Measurements from ENCODE around the gene MOV10. TPM values are rescaled to one million over a fixed set of nuclear protein-coding genes. Genes with fewer than 3 reads are reported as not detected.

Gene MOV10
- total RNA-seq, 4 donors from 2014 or later, result 22.1 to 129 (median 76.9) TPM

GRCh38 chr1:112743174-112744008 is 68.9 kb downstream of the MOV10 start:
- H3K27ac ChIP-seq, result no peak overlapping the region
- in situ Hi-C loops (cut with MboI; ENCODE audit: low pct_ligation_motif_present in 1 of 4, low pct_unique_long_range_greater_than_20kb in 1 of 4, low sequenced_read_pairs in 3 of 4) (loop anchor here in 1 of 4 donors (25.0 kb wide), 1 partner anchor 294 kb away; no protein-coding TSS in a partner anchor), intact Hi-C loops (cut with DNase I; ENCODE audit: low total_unique reads) (no loop called here)
- TF ChIP-seq CTCF (IDR thresholded peaks at IDR 0.05), result no peak
- TF ChIP-seq EP300 (IDR thresholded peaks at IDR 0.05; ENCODE audit: low read depth), result no peak
- no peak for TF ChIP-seq POLR2AphosphoS5 (IDR thresholded peaks at IDR 0.05)
- no peak for TF ChIP-seq POLR2A (IDR thresholded peaks at IDR 0.05)
- H3K9me3 ChIP-seq, result no peaks in the 10 kb centered on the region
- peaks cover 77% of the 10 kb centered on the region for H3K27me3 ChIP-seq
- H3K4me3 ChIP-seq, result peak overlapping the region in 2 of 4 donors; percentile 18 to 35
- no peaks in the 10 kb centered on the region for H3K36me3 ChIP-seq
- no peak for DNase-seq
- WGBS, 2 donors (ENCODE audit: low coverage in 1 of 2), result 39 to 72% methylated on average over 7 to 45 of the region's 54 CpGs
- peaks cover 0 to 12% (median 10%) of the 10 kb centered on the region in 4 donors for H3K4me1 ChIP-seq

- 15% methylated on average over 50 of the region's 58 CpGs; no CpG with 5 or more reads in 1 of the 2 donors for WGBS, 2 donors (ENCODE audit: low coverage in 1 of 2)
Observed at GRCh38 chr1:112744009-112744578, 69.6 kb downstream of the MOV10 start.

GRCh38 chr1:112748396-112748795 is 73.9 kb downstream of the MOV10 start:
- Histone ChIP-seq H3K4me3 (no peak overlapping the region), H3K4me1 (peaks cover 0 to 12% (median 10%) of the 10 kb centered on the region in 4 donors), H3K9me3 (no peaks in the 10 kb centered on the region), H3K36me3 (no peaks in the 10 kb centered on the region), H3K27ac (no peak overlapping the region), H3K27me3 (peaks cover 35% of the 10 kb centered on the region)
- DNase-seq, result no peak
- intact Hi-C loops (cut with DNase I; ENCODE audit: low total_unique reads), result no loop called here
- 93 to 95% methylated on average over 11 to 12 of the region's 12 CpGs for WGBS, 2 donors (ENCODE audit: low coverage in 1 of 2)
- TF ChIP-seq POLR2A (IDR thresholded peaks at IDR 0.05) (no peak), EP300 (IDR thresholded peaks at IDR 0.05; ENCODE audit: low read depth) (no peak), CTCF (IDR thresholded peaks at IDR 0.05) (no peak), POLR2AphosphoS5 (IDR thresholded peaks at IDR 0.05) (no peak)
- in situ Hi-C loops (cut with MboI; ENCODE audit: low pct_ligation_motif_present in 1 of 4, low pct_unique_long_range_greater_than_20kb in 1 of 4, low sequenced_read_pairs in 3 of 4), result loop anchor here in 1 of 4 donors (25.0 kb wide), 1 partner anchor 289 kb away; no protein-coding TSS in a partner anchor

More at GRCh38 chr1:112744009-112744578, 69.6 kb downstream of the MOV10 start:
- TF ChIP-seq CTCF (IDR thresholded peaks at IDR 0.05), result peak in 2 of 5 experiments; percentile 30 to 33
- no peak for TF ChIP-seq POLR2A (IDR thresholded peaks at IDR 0.05)
- H3K36me3 ChIP-seq, result no peaks in the 10 kb centered on the region
- peak; percentile 13 for DNase-seq
- peaks cover 0 to 12% (median 10%) of the 10 kb centered on the region in 4 donors for H3K4me1 ChIP-seq
- in situ Hi-C loops (cut with MboI; ENCODE audit: low pct_ligation_motif_present in 1 of 4, low pct_unique_long_range_greater_than_20kb in 1 of 4, low sequenced_read_pairs in 3 of 4), result loop anchor here in 1 of 4 donors (25.0 kb wide), 1 partner anchor 293 kb away; no protein-coding TSS in a partner anchor
- H3K27me3 ChIP-seq, result peaks cover 74% of the 10 kb centered on the region
- H3K9me3 ChIP-seq, result no peaks in the 10 kb centered on the region
- H3K27ac ChIP-seq, result no peak overlapping the region
- intact Hi-C loops (cut with DNase I; ENCODE audit: low total_unique reads), result no loop called here
- H3K4me3 ChIP-seq, result peak overlapping the region in 2 of 4 donors; percentile 18 to 35

Small RNAs within 50 kb of the gene (small RNA-seq; reads per million reads assigned to genes)
- gene RNU7-70P, result 0 to 0.83 (median 0.07) reads per million in 4 donors

Other genes starting within 250 kb of the MOV10 start
- gene WNT2B, start 165.7 kb upstream of the MOV10 start, total RNA-seq, result 10 to 100 TPM in 2 of 4 donors, 1 to 10 TPM in 2; 7.9 to 17.3 (median 10.0) TPM
- 10 to 100 TPM in 3 of 4 donors, 1 to 10 TPM in 1; 7.0 to 37.4 (median 24.9) TPM for gene ST7L, start 55.5 kb upstream of the MOV10 start, total RNA-seq
- 100 to 1,000 TPM in 2 of 4 donors, 10 to 100 TPM in 2; 44.2 to 228 (median 123) TPM for gene CAPZA1, start 54.8 kb upstream of the MOV10 start, total RNA-seq
- gene RHOC, start 32.5 kb downstream of the MOV10 start, total RNA-seq, result 100 to 1,000 TPM; 438 to 737 (median 617) TPM
- 1 to 10 TPM in 1 of 4 donors, under 1 TPM in 1, not detected in 2; 0.68 to 1.7 TPM for gene PPM1J, start 40.7 kb downstream of the MOV10 start, total RNA-seq

All from transverse colon (tissue), 4 donors.